M059J (cell line): ENCODE results near the gene TTC28. TPM values are rescaled to one million over a fixed set of nuclear protein-coding genes. Genes with fewer than 3 reads are reported as not detected.

Experiments used
- DNase-seq: peaks from one replicate; pipeline ENCODE4 v3.0.0-alpha.2; 2012; ENCODE audit warnings: low read depth
- total RNA-seq: library from RNA; depleted of rRNA; stranded (reverse); fragments of >200 nt; shearing (Covaris generic); gene quantifications from 2 replicates; pipeline ENCODE4 v1.2.3, GENCODE V29; 2014

TTC28 gene
- total RNA-seq, 1 experiment from 2014 or later, result 13.9 TPM

GRCh38 chr22:28146401-28147314, 533.0 kb downstream of the TTC28 start:
- no peak for DNase-seq

GRCh38 chr22:28143961-28144745, 535.5 kb downstream of the TTC28 start:
- no peak for DNase-seq

DNA sequence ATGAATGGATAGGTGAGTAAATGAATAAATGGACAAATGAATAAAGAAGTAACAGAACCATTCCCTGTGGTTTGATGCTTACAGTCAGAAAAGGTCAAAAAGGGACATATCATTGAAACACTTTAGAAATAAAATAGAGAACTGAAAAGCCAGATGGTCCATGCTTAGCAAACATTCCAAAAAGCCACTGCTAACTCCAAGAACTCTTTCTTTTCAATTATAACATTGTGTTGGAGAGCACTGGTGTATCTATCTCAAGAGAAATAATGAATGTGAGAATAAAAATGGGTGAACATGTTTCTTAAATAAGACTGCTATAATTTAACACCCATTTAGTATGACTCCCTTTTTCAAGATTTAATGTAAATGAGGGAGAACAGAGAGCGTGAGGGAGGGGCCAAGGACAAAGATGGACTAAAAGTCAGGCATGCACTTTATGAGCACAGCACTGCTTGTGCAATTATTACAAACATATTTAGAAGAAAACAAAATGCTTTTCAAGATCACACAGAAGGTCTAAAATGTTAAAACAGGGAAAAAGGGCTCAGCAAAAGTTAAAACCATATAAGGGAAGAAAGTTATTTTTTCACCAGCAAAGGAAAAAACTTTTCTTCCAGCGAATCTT, 536.3 kb downstream of the TTC28 start:
- DNase-seq, result no peak

DNA sequence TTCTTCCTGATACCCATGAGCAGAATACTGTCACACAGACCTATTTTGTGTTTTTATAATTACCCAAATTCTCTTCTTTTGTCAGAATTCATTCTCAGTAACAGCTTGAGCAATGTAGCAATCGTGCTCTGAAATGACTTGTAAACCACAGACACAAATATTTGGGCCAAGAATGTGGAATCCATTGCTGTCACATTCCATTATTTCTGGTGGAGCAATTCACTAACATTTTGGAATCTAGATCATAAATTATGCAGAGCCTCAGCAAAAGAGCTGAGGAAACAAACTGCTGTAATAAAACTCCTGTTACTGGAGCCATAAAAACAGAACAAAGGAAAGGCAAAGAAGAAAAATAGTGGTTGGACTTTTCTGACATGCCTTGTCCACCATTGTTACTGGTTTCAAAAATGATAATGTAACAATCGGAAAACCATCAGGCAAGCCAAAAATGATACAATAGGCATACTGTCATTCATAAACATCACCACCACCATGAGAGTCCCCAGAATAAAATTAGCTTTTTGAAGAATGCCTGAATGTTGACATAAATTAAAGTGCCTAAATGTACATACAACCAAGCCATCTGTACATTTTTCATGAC, 537.2 kb downstream of the TTC28 start:
- peak; percentile 92 for DNase-seq

- DNase-seq, result peak; percentile 89
These were observed 538.0 kb downstream of the TTC28 start for GRCh38 chr22:28141614-28142013.

DNA sequence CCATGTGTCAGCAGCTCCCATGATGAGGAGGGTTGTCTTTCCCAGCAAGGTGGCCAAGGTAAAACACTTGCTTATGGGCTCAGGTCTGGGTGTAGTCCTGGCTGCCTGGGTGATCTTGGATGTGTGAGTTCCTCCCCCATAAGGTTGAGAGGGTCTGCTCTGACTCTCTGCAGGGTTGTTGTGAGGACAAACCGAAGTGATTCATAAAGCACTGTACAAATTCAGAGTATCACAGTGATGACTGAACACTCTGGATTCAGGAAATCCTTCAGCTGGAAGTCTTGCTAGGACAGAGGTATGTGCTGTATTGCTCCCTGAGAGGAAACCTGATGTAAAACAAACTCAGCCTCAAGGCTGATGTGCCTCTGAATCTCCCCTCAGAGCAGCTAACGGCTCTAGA, 539.7 kb downstream of the TTC28 start:
- peak; percentile 85 for DNase-seq

DNA sequence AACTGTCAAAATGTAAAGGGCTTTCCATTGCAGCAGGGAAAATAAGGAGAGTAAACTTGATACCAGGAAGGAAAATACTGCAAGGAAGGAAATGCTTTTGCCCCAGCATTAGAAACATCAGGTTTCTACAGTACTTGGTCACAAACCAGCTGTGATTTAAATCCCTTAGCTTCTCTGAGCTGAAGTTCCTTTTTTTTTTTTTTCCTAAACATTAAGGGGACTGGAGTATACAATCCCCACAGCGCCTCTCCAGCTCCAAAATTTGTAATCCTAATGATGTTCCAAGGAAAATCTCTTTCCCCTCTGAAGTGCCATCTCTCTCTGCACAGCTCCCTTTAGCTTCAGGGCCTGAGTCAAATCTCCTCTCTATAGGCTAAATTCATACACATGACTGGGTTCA, 540.1 kb downstream of the TTC28 start:
- no peak for DNase-seq

- no peak for DNase-seq
These were observed 542.6 kb downstream of the TTC28 start for GRCh38 chr22:28137036-28137435.

- no peak for DNase-seq
These were observed 547.2 kb downstream of the TTC28 start for GRCh38 chr22:28132466-28132865.

GRCh38 chr22:28129319-28129962, 550.2 kb downstream of the TTC28 start:
- DNase-seq, result no peak

DNA sequence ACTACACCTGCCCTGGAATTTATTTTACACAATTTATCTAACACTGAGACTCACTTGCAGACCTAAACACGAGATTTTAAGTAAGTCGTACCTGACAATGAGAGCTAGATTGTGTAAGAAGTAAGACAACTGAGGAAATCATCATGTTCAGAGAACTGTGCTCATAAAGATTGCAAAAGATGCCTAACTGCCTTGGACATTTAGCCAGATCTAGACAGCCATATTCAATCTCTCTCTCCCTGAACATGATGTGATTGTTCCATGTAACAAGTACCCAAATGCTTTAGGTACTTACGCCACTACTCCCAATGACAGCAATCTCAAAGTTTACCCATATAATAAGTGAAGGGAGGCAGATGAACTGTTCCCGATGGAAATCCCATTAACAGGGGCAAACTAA, 550.8 kb downstream of the TTC28 start:
- DNase-seq, result no peak

DNA sequence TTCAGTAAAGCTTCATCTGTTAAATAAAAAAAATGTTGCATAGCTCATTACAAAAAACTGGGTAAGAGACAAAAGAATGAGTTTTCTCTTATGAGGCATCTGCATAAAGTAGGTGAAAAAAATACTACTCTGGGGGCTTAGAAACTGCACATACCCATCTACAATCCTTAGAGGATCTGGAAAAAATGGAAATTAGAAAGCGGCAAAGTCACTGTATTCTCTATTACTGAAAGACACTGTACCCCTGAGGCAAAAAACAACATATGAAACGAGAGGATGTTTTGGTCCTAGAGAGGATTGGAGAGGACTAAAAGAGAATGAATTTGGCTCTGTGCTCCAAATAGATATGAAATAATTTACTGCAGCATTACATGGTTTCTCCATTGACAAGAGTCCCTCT, 553.8 kb downstream of the TTC28 start:
- no peak for DNase-seq

- peak; percentile 45 for DNase-seq
These were observed 555.5 kb downstream of the TTC28 start for GRCh38 chr22:28123989-28124766.

- DNase-seq, result no peak
These were observed 558.7 kb downstream of the TTC28 start for GRCh38 chr22:28120691-28121592.

DNA sequence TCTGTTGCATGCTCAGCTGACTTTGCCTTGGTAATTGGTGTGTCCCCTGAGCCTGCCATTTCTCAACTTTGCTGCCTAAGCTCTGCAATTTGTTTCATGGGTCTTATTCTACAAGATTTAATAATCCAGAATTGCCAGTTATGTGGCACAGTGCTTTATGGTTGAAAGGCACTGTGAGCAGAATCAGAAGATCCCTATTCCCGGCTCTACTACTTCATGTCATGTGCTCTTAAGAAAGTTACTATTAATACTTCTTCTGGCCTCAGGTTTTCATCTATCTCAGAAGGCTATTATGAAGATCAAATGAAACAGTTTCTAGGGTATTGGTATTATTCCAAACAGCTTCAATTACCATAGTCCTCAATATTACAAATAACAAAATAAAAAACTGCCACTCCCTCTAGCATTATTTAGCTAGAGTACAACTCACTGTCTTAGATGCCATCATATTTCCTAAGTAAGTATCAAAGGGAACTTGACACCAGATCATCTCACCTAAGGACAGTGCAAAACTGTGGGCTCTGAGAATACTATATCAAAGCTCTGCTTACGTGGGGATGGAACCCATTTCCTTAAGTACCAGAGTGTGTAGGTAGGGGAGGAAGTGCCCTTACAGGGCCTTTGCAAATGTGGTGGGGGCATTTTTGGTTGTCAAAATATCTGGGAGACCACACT, 560.5 kb downstream of the TTC28 start:
- no peak for DNase-seq

- peak; percentile 89 for DNase-seq
These were observed 563.4 kb downstream of the TTC28 start for GRCh38 chr22:28116219-28116673.

DNA sequence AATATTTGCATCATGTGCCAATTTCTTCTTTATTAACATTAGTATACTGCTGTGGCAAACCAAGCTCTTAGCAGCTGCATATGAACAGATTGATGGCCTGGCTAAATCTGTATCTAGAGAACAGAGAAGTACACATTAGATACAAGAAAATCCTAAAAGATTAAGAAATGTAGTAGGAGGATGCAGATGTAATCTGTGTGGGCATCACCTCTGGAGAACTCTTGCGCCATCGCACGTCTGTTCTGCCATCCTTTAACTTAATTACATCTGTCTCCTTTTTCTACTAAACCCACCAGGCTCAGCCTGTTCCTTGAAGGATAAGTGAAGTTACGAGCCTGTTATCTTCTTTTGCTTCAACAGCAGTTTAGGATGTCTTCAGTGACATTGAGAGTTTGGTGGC, 564.2 kb downstream of the TTC28 start:
- no peak for DNase-seq

DNA sequence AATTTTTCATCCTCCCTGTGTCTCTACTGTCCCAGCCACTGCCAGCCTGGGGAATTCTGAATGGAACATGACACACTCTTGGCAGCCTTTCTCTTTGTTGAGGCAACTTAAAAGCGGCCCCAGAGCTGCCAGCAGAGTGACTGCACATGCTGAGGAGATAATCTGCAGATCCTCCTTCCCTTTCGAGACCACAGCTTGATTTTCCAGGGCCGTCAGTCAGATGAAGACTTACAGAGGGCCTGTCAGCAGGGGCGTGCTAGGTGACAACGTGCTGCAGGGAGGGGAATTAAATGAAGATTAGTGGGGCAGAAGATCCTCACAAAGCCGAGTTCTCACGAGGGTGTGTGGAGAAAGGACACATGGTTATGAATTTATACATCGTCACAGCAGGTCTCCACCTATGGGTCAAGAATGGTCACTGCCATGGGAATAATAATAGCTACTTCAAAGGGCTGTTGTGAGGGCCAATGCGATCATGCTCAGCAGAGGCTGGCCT, 567.0 kb downstream of the TTC28 start:
- DNase-seq, result peak; percentile 59

DNA sequence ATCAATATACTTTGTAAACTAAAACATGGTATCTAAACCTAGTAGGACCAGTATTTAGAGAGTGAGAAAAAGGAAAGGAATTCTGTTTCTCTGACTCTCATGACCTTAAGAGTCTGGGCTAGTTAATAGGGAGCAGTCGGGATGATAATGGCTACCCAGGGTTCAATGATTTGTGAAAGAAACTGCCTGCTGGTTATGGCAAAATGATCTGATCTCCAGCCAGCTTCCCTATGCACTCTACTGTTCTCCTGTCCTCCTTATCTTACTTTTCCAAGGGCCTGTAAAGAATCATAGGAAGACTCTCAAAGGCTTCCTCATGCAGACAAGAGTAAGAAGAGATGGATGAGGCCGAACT, 567.5 kb downstream of the TTC28 start:
- DNase-seq, result no peak
